ENCODE measurements around the gene ANKLE2.
"Not testable (repeated sequence)": the region's sequence is repeated elsewhere in the genome, so short reads cannot be mapped to it uniquely, and the experiment has no call there.

Gene ANKLE2

GRCh38 chr12:132717531-132718387 lies 43.9 kb downstream of the ANKLE2 start:
- no peak for DNase-seq

DNA sequence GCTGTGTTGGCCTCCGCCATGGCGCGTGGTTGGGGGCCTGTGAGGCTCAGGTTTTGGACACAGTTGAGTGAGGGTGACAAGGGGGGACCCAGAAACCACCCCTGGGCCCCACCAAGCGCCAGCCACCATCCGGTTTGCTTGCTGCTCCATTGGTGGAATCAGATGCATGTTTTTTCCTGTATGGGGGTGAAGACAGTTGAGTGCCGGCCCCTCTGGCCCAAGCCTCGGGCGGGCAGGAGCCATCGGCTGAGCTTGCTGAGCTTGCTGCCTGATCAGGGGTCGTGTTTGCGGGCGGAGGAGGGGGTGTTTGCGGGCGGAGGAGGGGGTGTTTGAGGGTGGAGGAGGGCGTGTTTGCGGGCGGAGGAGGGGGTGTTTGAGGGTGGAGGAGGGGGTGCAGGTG lies 44.6 kb downstream of the ANKLE2 start:
- DNase-seq, result no peak

DNA sequence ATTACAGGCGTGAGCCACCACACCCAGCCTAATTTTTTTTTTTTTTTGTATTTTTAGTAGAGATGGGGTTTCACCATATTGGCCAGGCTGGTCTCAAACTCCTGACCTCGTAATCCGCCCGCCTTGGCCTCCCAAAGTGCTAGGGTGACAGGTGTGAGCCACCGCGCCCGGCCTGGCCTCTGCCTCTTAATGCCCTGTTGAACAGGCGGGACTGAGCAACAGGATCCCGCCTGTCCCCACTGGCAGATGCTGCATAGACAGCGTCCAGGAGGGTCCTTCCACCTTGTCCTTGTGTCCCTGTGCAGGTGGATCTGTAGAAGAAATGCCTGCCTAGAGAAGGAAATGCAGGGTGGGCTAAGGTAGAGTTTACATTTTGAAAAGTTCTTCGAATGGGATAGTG lies 45.3 kb downstream of the ANKLE2 start:
- DNase-seq, result no peak

DNA sequence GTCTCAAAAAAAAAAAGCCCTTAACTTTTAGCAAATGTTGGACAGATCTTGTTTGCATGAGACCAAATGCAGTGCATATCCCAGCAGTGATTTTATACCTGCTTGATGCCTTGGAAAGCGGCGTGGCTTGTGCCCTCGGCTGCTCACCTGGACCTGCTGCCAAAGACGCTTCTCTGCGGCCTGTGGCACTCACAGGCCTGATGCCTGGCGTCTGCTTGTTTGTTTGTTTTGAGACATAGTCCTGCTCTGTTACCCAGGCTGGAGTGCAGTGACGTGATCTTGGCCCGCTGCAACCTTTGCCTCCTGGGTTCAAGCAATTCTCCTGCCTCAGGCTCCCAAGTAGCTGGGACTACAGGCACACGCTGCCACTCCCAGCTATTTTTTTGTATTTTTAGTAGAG lies 45.8 kb downstream of the ANKLE2 start:
- no peak for DNase-seq

DNA sequence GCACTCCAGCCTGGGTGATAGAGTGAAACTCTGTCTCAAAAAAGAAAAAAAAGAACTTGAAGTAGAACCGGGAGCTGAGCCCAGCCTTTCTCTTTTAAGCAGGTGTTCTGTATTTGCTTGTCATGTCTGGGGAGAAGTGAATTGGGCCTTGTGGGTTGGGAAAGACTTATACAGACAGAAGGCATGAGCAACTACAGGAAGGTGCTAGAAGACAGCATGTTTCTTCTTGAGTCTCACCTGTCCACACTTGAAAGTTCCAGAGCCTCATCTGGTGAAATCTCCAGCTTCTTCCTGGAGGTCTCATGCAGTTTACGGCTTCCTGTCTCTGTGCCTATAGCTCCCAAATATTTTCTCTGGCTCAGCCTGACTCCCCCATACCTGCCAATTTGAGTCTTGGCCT lies 48.5 kb downstream of the ANKLE2 start:
- DNase-seq, result no peak

GRCh38 chr12:132711080-132711843 lies 50.4 kb downstream of the ANKLE2 start:
- DNase-seq, result peak; percentile 17

GRCh38 chr12:132710405-132711079 lies 51.1 kb downstream of the ANKLE2 start, which contains the start of gene PGAM5:
Gene PGAM5, plus strand, starts transcription at chr12:132710842. Its CDS starts 35 bp downstream, at chr12:132710877.
- peak; percentile 88 for DNase-seq

DNA sequence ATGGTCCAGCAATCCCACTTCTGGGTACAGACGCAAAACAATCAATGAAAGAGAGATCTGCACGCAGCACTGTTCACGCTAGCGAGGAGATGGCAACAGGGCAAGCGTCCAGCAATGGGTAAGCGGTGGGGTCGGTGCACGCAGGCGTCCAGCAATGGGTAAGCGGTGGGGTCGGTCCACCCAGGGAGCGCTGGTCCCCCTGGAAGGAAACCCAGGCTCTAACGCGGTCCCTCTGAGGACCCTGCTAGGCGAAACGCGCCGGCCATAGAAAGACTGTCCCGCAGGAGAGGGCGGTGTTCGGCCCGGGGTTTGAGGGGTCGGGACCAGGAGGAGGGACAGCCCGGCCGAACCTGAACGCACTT lies 51.6 kb downstream of the ANKLE2 start:
- no peak for DNase-seq

GRCh38 chr12:132708150-132708549 lies 53.5 kb downstream of the ANKLE2 start:
- no peak for DNase-seq

DNA sequence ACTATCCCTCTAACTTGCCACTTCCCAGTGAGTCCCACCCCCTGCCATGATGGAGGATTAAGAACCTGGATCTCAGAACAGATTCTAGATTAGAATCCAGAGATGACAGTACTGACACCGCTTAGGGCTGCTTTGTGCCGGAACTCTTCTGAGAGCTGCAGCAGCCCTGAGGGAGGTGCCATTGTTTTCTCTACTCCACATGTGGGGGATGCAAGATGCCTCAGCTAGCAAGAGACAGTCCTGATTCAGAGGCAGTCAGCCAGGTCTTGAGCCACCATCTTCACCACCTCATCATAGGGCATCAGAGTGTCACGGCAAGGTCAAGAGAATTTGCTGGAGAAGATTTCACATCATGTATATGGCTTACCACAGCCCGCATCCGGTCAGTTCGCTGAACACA lies 54.4 kb downstream of the ANKLE2 start:
- no peak for DNase-seq

- no peak for DNase-seq
Observed at GRCh38 chr12:132703641-132704040, 58.0 kb downstream of the ANKLE2 start.

GRCh38 chr12:132702640-132703039 lies 59.0 kb downstream of the ANKLE2 start:
- no peak for DNase-seq

GRCh38 chr12:132700212-132700822 lies 61.3 kb downstream of the ANKLE2 start:
- no peak for DNase-seq

GRCh38 chr12:132698341-132698740 lies 63.3 kb downstream of the ANKLE2 start:
- no peak for DNase-seq

DNA sequence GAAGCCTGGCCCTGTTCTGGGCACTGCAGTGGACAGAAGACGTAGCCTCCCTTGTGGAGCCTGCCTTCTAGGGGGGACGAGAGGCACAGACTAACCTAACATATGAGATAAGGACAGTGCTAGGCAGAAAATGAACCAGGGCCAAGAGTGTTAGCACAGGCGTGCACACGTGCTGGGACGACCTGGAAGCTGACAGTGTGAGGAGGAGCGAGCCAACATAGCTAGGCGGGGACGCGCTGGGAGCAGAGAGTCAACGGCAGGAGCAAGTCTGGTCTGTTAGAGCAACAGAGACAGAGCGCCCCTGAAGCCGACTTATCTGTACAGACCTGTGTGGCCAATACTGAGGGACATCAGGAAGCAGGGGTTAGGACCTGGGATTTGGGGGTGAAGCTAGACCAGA lies 66.2 kb downstream of the ANKLE2 start:
- no peak for DNase-seq

DNA sequence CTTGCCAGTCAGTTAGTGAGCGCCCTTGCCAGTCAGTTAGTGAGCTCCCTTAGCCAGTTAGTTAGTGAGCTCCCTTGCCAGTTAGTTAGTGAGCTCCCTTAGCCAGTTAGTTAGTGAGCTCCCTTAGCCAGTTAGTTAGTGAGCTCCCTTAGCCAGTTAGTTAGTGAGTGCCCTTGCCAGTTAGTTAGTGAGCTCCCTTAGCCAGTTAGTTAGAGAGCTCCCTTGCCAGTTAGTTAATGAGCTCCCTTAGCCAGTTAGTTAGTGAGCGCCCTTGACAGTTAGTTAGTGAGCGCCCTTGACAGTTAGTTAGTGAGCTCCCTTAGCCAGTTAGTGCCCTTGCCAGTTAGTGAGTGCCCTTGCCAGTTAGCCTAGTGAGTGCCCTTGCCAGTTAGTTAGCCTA lies 66.7 kb downstream of the ANKLE2 start:
- DNase-seq, result not testable (repeated sequence)

DNA sequence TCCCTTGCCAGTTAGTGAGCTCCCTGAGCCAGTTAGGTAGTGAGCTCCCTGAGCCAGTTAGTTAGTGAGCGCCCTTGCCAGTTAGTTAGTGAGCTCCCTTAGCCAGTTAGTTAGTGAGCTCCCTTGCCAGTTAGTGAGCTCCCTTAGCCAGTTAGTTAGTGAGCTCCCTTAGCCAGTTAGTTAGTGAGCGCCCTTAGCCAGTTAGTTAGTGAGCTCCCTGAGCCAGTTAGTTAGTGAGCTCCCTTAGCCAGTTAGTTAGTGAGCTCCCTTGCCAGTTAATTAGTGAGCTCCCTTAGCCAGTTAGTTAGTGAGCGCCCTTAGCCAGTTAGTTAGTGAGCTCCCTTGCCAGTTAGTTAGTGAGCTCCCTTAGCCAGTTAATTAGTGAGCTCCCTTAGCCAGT lies 69.6 kb downstream of the ANKLE2 start:
- DNase-seq, result not testable (repeated sequence)

DNA sequence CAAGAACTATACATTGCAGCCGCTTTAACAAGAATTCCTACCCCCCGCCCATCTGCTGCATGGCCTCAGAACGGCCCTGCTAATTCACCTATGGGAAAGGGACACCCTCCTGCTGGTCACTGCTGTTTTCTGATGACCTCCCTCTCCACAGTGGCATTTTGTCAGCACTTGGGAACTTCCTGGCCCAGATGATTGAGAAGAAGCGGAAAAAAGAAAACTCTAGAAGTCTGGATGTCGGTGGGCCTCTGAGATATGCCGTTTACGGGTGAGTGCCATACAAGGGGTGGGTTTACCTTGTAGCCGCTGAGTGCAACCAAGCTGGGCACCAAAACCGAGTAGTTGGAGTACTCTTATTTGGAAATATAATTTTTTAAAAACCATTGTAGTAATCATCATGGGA lies 71.5 kb downstream of the ANKLE2 start:
- DNase-seq, result no peak

GRCh38 chr12:132689227-132689626 lies 72.4 kb downstream of the ANKLE2 start:
- DNase-seq, result no peak

- peak; percentile 95 for DNase-seq
Observed at GRCh38 chr12:132687211-132688164, 74.1 kb downstream of the ANKLE2 start, which contains the start of the genes POLE and PXMP2. Gene POLE, minus strand, starts transcription at chr12:132687342. Its CDS starts 27 bp downstream, at chr12:132687315. Gene PXMP2, plus strand, starts transcription at chr12:132687587. Its CDS starts 84 bp downstream, at chr12:132687671.

GRCh38 chr12:132686825-132687210 lies 74.8 kb downstream of the ANKLE2 start:
- no peak for DNase-seq

GRCh38 chr12:132685400-132685799 lies 76.2 kb downstream of the ANKLE2 start:
- DNase-seq, result no peak
